Activated CD4-positive, alpha-beta T cell treated with anti-CD3 and anti-CD28 coated beads, Interleukin-2, amount 50 U/mL, for 1 hour (primary cell): Measurements from ENCODE around the gene FLT3.
"Not testable (repeated sequence)": the region's sequence is repeated elsewhere in the genome, so short reads cannot be mapped to it uniquely, and the experiment has no call there.

Experiments used
- DNase-seq: peaks from one replicate; pipeline ENCODE4 v3.0.0-alpha.2; 2020

FLT3 gene

DNA sequence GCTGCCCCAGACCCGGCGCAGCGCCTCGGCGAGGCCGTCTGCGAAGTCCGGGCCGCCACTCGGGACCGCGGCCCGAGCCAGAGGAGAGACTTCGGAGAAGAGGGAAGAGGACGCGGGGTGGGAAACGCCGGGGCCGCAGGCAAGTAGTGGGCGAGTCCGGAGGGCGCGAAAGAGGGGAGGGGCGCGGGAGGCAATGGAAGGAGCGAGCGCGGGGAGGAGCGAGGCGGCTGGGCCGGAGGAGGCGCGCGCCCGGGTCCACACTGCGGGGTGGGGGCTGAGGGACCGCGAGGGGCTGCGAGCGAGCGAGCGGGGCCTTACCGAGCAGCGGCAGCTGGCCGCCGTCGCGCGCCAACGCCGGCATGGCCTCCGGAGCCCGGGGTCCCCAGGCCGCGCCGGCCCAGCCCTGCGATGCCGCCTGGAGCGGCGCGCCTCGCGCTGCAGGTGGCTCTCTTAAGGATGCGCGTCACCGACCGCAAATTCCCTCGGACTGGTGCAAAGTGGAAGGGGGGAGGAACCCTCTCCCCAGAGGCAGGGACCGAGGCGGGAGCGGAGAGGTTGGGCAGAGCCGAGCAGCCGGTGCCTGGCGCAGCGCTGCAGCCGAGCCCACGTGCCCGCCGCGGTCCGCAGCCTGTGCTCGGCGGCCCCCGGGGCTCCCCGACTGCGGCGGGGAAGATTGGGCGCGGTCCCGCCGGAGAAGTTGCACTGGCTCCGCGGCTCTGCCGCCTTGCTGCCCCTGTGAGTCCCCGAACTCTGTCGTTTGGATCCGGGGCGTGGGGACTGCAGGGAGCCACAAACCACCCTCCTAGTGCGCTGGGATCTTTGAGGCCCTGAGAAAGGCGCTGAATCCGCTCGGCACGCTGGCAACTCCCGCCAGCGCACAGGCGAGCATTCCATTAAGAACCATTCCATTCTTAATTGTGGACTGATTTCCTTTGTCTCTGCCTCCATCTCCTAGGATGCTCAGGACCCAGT lies at the start of gene FLT3:
TSS of gene FLT3 (minus strand) at position 427 of the 972 bp plus-strand sequence. CDS start at position 361, 66 bp downstream.
- peak; percentile 3 for DNase-seq

DNA sequence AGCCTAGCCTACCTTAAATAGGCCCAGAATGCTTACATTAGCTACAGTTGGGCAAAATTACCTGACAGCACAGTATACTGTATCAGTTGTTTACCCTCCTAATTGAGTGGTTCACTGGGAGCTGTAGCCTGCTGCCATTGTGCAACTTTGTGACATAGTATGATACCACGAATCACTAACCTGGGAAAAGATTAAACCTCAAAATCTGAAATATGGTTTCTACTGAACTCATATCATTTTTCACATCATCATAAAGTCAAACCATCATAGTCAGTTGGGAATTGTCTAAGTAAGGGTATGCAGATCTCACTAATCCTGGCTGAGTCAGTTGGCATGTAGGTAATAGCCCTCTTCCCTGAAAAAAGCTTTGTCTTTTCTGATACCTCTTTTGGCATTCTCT lies 47.1 kb upstream of the FLT3 start:
- DNase-seq, result no peak

DNA sequence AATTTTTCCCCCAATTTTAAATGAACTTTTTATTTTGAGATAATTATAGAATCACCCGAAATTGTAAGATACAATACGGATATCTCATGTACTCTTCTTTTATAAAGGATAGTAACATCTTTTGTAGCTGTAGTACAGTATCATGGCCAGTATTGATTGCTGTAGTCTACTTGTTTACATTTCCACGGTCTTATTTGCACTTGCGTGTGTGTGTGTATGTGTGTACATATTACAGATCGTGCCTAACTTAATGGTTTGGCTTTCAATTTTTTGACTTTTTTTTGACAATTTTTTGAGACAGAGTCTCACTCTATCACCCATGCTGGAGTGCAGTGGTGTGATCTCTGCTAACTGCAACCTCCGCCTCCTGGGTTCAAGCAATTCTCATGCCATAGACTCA lies 44.7 kb upstream of the FLT3 start:
- DNase-seq, result no peak

DNA sequence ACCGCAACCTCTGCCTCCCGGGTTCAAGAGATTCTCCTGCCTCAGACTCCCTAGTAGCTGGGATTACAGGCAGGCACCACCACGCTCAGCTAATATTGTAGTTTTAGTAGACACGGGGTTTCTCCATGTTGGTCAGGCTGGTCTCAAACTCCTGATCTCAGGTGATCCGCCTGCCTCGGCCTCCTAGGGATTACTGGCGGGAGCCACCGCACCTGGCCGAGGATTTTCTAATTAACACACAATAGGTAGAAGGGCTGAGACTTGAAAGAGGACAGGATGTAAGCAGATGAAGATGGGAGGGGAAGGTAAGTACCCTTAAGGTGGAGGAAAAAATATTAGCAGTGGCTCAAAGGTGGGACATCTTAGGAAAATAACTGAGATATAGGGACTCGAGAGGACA lies 41.2 kb upstream of the FLT3 start:
- DNase-seq, result not testable (repeated sequence)

DNA sequence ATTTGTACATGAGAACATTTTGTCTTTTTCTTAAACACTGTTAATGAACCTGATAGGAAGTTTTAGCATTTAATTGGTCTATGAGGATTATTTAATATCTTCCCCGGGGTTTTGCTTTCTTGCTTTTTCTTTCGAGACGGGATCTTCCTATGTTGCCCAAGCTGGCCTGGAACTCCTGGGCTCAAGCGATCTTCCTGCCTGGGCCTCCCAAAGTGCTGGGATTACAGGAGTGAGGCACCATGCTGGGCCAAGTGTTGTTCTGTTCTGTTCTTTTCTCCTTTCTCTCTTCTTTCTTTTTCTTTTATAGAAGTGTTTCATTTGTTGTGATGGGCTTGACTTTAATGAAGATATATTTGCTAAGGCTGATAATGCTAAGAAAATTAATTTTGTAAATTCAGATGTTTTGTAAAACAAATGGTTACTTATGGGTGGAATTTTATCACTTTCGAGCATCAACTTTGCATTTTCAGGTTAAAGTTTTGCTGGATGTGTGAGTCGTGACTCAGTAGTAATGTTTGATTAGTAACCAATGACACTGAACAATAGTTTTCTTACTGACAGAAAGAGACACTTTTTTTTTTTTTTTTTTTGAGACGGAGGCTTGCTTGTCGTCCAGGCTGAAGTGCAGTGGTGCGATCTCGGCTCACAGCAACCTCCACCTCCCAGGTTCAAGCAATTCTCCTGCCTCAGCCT lies 40.2 kb upstream of the FLT3 start:
- no peak for DNase-seq

DNA sequence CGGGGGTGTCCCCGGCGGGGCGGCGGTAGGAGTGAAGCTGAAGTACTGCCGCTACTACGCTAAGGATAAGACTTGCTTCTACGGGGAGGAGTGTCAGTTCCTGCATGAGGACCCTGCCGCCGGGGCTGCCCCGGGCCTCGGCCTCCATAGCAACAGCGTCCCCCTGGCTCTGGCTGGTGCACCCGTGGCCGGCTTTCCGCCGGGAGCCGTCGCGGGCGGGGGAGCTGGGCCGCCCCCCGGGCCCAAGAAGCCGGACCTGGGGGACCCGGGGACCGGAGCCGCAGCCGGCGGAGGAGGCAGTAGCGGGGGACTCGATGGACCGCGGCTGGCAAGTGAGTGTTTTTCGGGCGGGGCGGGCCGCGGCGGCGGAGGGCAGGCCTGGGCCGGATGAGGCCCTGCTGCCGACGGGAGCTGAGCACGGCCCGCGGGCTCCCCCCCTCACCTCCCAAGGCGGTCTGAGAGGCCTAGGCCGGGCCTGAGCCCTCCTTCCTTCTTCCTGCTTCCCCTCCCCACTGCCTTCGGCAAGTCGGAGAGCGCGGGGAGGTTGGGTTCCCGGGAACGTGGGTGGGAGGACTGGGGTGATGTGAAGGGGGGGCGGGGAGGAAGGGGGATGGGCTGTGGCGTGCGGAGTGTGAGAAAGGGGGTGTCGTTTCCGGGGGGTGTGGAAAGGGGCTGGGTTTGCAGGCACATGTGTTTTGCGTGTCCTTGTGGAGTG lies 38.5 kb upstream of the FLT3 start:
- DNase-seq, result peak; percentile 85

DNA sequence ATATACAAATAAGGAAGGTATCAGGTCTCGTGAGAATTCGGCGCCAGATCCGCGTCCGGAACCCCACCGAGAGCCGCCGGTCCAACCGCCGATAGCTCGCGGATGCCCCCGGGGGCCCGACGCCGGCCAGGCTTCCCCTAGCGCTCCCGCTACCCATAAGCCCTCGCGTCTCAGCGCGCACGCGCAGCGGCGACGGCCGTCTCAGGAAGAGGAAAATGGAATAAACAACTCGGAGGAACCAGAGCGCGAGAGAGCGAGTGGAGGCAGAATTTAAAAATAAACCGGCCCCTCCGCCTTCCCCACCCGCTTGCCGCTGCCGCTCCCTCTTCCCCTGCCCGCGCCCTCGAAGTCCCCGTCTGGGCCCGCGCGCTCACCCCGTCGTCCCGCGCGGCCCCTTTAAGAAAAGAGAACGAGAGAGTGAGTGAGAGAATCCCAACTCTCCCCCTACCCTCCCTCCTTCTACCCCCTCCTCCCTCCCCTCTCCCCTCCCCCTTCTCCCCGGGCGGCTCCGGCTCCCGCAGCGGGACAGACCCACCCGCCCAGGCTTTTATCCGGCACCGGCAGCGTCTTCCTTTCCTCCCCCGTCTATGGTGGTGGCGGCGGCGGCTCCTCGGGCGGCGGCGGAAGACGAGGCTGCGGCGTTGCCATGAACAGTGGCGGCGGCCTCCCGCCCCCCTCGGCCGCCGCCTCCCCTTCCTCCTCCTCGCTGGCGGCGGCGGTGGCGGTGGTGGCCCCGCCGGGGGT lies 37.8 kb upstream of the FLT3 start, which contains the start of gene PAN3:
TSS of gene PAN3 (plus strand) at position 534 of the 744 bp plus-strand sequence. CDS start at position 647, 113 bp downstream.
- peak; percentile 91 for DNase-seq

DNA sequence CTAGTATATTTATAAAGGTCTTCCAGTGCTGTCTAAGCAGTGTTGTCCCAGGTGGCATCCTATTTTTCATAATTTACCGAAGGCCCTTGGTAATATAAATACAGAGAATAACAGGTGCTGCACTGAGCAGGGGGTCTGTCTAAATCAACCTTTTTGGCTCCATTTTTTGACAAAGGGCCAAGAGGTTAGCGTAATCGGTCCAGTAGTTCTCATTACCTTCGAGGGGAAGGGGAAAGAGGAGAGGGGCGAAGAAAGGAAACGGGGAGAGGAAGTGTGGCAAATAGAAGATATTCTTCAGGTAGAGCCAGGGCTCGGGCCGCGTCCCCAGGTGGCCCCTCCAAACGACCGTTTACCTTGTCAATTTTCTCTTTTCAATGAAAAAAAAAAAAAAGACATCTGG lies 37.2 kb upstream of the FLT3 start:
- no peak for DNase-seq

DNA sequence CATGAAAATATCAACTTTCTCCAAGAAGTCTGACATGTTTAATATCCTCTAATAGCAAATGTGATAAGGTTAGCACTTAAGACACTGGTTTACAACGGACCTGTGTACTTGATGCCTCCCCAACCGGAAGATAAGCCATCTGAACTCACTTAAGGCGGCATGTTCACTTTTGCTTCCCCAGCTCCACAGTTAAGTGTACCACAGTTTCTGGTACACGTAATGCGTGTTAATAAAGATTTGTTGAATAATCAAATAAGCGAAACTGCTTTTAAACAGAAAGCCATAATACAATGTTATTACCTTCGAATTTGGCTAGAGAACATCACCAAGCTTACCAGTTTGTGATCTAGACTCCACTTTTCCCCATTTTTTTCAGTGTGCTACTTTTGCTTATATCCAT lies 36.5 kb upstream of the FLT3 start:
- DNase-seq, result no peak

DNA sequence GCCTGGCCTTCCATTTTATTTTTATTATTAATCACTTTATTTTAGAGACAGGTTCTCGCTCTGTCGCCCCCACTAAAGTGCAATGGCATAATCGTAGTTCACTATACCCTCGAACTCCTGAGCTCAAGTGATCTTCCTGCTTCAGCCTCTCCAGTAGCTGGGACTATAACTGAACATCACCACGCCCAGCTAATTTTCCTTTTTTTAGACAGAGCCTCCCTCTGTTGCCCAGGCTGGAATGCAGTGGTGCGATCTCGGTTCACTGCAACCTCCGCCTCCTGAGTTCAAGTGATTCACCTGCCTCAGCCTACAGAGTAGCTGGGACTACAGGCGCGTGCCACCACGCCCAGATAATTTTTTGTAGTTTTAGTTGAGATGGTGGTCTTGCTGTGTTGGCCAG lies 31.3 kb upstream of the FLT3 start:
- DNase-seq, result no peak

DNA sequence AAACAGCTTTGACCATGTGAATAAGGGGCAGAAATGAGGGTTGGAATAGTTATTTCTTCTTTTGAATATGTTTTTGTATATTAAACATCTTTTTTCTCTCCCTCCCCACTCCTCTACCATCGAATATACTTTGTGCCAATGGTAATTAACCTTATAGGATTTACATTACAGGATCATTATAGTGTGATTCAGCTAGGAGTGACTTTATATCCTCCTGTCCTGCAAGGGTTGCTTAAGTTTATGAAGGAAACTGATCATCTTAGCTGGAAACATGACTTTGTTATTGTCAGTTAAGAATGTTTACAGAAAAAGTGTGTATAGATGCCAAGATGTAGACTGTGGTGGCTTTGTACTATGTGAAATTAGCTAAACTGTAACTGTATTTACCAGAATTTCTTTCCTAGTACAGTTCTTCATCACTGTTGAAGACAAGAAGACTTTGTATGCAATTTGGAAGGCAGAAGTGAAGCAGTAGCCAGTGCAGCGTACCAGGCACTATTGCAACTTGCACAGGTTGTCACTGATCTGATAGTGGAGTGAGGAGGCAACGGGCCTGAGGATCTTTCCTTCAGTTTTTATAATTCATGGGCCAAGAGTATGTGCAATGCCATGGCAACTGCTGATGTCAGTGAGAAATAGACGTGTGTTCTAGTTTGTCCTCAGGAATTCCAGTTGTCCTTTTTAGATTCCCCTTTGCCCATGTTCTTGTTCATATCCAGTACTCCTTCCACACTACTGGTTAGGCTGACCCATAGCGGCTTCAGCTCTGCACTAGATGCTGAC lies 29.7 kb upstream of the FLT3 start:
- DNase-seq, result no peak

DNA sequence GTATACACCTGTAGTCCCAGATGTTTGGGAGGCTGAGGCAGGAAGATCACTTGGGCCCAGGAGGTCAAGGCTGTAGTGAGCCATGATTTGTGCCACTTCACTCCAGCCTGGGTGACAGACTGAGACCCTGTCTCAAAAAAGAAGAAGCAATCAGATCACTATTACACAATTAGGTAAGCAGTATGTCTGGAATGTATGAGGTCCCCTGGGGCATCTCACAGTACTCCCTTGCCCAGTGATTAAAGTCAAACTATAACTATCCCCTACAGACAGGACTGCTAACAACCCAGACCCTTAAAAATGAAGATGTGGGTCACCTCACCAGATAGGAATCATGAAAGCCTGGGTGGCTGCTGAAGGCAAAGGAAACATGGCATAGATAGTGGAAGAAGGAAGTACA lies 28.6 kb upstream of the FLT3 start:
- no peak for DNase-seq

DNA sequence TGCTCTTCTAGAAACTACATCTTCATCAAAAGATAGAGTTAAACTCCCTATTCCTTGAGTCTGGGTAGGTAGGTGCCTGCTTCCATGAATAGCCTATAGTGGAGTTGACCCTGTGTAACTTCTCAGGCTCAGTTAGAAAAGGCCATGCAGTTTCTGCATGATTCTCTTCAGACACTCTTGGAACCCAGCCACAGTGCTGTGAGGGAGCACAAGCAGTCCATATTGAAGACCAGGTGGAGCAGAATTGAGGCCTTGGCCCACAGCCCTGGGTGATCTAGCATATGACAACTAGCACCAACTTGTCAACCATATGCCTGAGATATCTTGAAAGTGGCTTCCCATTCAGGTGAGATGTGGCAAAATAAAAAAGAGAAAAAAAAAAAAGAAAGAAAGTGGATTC lies 27.7 kb upstream of the FLT3 start:
- no peak for DNase-seq

DNA sequence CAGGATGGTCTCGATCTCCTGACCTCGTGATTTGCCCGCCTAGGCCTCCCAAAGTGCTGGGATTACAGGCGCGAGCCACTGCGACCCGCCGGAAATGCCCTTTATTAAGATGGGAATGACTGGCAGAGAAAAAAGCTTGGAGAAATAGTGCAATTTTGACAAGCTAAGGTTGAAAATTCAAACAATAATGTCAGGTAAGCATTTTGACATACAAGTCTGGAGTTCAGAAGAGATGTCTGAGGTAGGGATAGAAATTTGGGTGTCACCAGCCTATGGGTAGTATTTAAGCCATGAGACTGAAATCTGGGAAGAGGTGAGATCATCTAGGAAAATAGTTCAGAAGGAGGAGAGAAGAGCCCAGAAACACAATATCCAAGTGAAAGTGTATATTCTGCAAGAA lies 20.8 kb upstream of the FLT3 start:
- DNase-seq, result no peak

DNA sequence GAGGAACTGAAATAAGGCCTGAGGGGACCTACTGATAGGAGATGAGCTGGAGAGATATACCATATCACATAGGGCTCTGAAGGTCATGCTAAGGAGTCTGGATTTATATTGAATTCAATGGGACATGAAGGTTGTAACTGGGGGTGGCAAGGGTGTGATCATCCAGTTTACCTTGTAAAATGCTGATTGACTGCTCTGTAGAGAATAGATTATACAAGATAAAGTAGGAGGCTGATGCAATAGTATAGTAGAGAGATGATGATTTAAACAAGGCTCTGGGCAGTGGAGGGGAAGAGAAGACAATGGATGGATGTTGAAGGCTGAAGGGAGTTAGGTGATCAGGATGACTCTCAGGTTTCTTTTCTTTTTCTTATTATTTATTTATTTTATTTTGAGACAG lies 19.9 kb upstream of the FLT3 start:
- no peak for DNase-seq

DNA sequence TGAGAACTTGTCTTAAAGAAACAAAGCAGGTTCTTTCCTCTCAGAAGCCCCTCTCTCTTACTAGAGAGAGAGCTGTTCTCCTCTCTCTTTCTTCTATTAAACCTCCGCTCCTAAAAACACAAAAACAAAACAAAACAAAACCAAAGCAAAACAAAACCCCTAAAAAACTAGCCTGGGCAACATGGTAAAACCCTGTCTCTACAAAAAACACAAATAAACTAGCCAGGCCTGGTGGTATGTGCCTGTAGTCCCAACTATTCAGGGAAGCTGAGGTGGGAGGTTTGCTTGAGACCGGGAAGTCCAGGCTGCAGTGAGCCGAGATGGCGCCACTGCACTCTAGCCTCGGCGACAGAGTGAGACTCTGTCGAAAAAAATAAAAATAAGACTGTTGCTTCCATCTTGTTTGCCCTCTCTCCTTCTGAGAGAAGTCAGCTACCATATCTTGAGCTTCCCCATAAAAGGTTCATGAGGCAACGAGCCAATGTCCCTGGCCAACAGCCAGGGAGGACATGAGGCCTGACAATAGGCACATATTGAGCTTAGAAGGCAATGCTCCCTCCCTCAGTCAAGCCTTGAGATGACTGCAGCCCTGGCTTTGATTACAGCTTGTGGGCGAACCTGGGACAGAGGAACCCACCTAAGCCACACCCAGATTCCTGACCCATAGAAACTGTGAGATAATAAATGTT lies 17.5 kb upstream of the FLT3 start:
- DNase-seq, result no peak

DNA sequence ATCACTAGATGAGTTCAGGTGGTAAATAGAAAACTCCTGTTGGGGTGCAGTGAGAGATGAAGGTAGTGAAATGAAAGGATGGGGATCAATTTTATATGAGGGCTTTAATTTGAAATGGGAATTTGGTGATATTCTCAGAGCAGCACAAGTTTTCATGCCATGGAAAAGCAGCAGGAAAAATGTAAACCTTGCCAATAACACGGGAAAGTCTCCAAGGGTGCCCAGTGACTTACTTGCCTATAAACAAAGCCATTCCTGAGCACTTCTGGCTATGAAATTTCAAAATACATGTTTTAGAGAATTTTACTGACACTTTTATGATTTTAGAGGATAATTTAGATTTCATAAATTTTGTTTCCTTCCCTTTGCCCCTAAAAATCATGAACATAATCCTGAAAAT lies 16.4 kb upstream of the FLT3 start:
- DNase-seq, result no peak

DNA sequence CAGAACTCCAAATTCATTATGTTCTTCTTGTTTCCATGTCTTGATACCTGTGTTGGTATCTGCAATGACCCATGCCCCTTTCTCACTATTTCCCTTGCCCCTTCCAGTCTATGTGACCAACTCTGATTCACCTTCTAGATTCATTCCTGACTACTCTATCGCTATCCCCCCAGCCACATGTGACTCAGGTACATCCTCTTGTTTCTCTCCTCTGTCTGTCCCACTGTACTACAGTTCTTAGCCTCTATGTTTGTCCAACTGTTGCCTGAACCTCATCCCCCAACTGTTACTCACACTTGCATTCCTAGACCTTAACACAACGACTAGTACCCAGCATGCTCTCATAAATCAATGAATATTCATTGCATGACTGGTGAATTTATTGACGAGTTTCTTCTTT lies 10.0 kb upstream of the FLT3 start:
- DNase-seq, result no peak

DNA sequence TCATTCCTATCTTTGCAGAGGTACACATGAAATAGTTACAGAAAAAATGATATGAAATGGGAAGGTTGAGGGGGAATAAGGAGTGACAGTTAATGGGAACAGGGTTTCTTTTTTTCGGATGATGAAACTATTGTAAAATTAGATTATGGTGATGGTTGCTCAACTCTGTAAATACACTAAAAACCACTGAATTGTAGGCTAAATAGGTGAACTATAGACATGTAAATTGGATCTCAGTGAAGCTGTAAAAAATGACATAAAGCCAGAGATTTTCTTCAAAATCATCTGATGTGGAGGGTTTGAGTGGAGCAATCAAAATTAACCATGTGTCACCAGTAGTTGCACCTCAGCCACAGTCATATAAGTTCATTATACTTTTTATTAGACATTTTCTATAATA lies 6.6 kb upstream of the FLT3 start:
- no peak for DNase-seq

DNA sequence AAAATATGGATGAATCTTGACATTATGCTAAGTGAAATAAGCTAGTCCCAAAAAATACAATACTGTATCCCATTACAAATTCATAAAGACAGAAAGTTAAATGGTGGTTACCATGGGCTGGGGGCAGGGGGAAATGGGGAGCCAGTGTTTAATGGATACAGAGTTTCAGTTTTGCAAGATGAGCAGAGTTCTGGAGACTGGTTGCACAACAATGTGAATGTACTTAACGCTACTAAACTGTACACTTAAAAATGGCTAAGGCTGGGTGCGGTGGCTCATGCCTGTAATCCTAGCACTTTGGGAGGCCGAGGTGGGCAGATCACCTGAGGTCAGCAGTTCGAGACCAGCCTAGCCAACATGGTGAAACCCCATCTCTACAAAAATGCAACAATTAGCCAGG lies 1.5 kb upstream of the FLT3 start:
- not testable (repeated sequence) for DNase-seq
